BJ (cell line): ENCODE measurements around the gene ATXN1. TPM values are rescaled to one million over a fixed set of nuclear protein-coding genes. Genes with fewer than 3 reads are reported as not detected.

ENCODE experiments used
- CTCF ChIA-PET: fragments of 350-600 bp; formaldehyde crosslinking; extraction: SDS; loops from one replicate; lab custom pipeline; 2021; ENCODE audit warnings: antibody characterized with exemption, inconsistent platforms; lab: Yijun Ruan, JAX
- POLR2A ChIA-PET: fragments of 300-600 bp; sonication (Branson Sonifier 250); formaldehyde crosslinking; extraction: SDS; loops from one replicate; lab custom pipeline; 2021; ENCODE audit warnings: antibody characterized with exemption; lab: Charles Lee
- DNase-seq: peaks from one replicate; pipeline ENCODE4 v3.0.0-alpha.2; 2011; ENCODE audit warnings: low read depth
- H3K27me3 ChIP-seq: 2 replicates; pipeline ENCODE4 v1.6.0; 2011; ENCODE audit warnings: low read length; ENCODE audit not compliant: control insufficient read depth, insufficient read depth
- H3K36me3 ChIP-seq: 2 replicates; pipeline ENCODE4 v1.5.1; 2011; ENCODE audit warnings: low read length; ENCODE audit not compliant: control insufficient read depth, insufficient read depth
- H3K4me3 ChIP-seq: 2 replicates; pipeline ENCODE4 v1.5.1; 2011; ENCODE audit warnings: low read depth, mild to moderate bottlenecking, control low read depth, low read length
- polyA plus RNA-seq: library from polyadenylated mRNA; depleted of rRNA; stranded (reverse); fragments of >200 nt; gene quantifications from 2 replicates; pipeline ENCODE4 v1.2.3, GENCODE V29; 2011
- TF ChIP-seq, protein P1 (sequence below): IDR thresholded peaks from 2 replicates; pipeline ENCODE4 v1.5.1; 2011; ENCODE audit warnings: low read depth, mild to moderate bottlenecking, control low read depth, inconsistent platforms, low read length, moderate library complexity; ENCODE audit not compliant: insufficient read depth

The ATXN1 gene
- polyA plus RNA-seq, 1 experiment, result 60.2 TPM

DNA sequence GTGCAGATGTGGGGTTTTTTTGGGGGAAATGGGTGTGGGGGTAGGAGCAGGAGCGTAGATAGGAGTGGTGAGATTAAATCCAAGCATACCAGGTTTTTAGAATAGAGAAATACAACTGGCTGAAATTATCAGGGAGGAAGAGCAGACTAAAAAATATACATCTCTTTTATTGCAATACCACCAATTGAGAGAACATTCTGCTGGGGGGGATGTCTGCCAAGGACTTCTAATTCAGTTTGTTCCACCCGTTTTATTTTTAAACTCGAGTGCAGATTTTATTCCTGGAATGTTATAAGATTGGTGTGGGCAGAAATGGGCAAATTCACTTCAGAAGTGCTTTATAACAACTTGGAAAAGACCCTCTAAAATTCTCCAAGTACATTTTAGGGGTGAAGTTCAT, 330.2 kb downstream of the ATXN1 start:
- DNase-seq, result no peak
- TF ChIP-seq, protein P1, sequence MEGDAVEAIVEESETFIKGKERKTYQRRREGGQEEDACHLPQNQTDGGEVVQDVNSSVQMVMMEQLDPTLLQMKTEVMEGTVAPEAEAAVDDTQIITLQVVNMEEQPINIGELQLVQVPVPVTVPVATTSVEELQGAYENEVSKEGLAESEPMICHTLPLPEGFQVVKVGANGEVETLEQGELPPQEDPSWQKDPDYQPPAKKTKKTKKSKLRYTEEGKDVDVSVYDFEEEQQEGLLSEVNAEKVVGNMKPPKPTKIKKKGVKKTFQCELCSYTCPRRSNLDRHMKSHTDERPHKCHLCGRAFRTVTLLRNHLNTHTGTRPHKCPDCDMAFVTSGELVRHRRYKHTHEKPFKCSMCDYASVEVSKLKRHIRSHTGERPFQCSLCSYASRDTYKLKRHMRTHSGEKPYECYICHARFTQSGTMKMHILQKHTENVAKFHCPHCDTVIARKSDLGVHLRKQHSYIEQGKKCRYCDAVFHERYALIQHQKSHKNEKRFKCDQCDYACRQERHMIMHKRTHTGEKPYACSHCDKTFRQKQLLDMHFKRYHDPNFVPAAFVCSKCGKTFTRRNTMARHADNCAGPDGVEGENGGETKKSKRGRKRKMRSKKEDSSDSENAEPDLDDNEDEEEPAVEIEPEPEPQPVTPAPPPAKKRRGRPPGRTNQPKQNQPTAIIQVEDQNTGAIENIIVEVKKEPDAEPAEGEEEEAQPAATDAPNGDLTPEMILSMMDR, result no peak
- CTCF ChIA-PET, result no interaction called here

DNA sequence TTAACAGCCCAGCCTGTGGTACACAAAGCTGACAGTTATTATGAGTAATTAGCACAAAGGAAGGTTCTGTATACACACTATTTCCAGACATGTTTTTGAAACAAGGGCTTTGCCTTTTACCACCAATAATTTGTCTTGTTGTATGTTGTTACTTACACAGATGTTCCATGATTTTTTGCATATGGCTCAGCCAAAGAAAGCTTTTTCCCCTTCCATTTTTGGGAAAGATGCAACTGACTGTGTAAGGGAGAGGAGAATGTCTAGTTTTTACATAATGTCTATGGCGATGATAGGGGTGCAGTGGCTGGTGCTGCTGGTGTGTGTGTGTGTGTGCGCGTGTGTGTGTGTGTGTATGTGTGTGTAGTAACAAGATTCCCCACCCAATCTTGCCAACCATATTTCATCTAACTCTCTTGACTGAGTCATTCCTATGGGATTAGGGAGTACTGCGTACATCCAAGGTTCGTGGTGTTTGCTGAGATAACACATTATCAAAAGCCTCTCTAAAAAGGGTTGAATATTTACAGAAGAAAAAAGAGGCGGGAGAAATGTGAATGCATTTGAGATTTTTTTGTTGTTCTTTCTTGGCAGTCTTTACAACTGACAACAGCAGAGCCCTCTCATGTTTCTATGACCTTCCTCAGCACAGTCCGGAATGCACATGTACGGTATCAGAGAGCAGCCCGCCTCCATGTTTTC, 330.7 kb downstream of the ATXN1 start:
- POLR2A ChIA-PET, result no interaction called here
- no peak for DNase-seq
- no peaks in the 10 kb centered on the region for H3K27me3 ChIP-seq
- CTCF ChIA-PET, result no interaction called here
- TF ChIP-seq, protein P1, result no peak
- H3K36me3 ChIP-seq, result no peaks in the 10 kb centered on the region
- no peak overlapping the region for H3K4me3 ChIP-seq

More for the DNA sequence above, 330.2 kb downstream of the ATXN1 start:
- Histone ChIP-seq H3K36me3 (no peaks in the 10 kb centered on the region), H3K27me3 (no peaks in the 10 kb centered on the region), H3K4me3 (no peak overlapping the region)
- POLR2A ChIA-PET, result no interaction called here

DNA sequence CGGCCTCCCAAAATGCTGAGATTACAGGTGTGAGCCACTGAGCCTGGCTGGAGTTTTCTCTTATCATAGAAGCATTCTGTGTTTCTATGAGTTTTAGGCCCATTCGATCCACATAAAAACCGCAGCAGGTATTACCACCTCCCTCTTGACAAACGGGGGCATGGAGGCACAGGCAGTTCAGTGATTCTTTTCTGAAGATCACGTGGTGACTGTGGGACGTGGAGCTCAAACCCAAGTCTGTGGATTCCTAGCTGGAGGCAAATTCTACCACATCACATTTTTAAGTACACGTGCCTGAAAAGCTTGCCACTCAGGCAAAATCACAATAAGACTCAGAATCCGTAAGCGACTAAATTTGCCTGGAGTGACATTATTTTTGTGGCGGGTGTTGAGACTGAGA, 331.6 kb downstream of the ATXN1 start:
- Histone ChIP-seq H3K36me3 (no peaks in the 10 kb centered on the region), H3K4me3 (no peak overlapping the region), H3K27me3 (no peaks in the 10 kb centered on the region)
- TF ChIP-seq, protein P1, result no peak
- no peak for DNase-seq
- ChIA-PET CTCF (no interaction called here), POLR2A (no interaction called here)

DNA sequence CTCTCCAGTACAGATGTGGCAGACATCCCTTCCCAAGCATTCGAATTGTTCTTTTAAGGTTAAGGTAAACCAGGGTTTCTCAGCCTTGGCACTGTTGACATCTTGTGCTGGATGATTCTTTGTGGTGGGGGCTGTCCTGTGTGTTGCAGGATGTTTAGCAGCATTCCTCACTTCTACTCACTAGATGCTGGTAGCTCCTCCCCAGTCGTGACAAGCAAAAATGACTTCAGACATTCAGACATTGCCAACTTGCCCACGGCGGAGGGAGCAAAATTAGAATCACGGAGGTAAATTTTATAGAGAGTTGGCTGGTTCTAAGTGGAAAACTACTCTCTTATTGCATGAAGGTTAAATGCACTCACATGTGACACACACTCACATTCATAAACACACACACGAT, 334.1 kb downstream of the ATXN1 start:
- POLR2A ChIA-PET, result interaction anchor here (0.6 kb wide), 1 partner anchor 51 kb away, joined by 3 read pairs; no protein-coding TSS in a partner anchor
- CTCF ChIA-PET, result interaction anchor here (1.6 kb wide), 1 partner anchor 10 kb away, joined by 4 read pairs; no protein-coding TSS in a partner anchor
- TF ChIP-seq, protein P1, result no peak

DNA sequence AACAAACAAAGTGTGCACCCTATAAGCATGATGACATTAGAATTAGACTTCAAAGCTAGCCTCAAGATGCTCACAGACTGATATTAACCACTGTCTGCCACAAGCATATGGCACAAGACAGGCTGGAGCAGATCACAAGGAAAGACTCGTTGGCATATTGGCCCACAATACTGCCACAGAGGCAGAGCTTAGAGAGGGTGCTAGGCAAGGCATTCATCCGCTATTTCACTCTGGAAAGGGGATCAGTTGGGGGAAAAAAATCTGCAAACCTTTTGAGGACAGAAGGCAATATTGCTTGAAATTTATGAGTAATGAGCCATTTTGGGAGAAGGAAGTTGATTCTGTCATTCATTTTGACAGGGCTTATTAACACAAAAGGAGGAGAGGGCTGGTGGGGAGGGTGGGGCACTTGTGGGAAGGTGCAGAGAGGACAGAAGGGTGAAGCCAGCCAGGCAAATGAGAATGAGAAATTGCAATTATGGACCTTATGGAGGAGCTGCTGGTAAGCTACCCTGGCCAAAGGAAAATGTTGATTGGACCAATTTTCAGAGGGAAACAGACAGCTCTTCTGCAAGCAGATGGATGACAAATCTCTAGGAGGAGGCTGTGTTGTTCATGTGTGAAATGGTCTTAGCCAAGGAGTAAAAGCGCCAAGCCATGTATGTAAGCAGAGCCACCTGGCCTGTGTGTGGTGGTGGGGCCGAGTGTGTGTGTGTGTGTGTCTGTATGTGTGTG, 335.2 kb downstream of the ATXN1 start:
- TF ChIP-seq, protein P1, result no peak

More for the DNA sequence above, 334.1 kb downstream of the ATXN1 start:
- DNase-seq, result no peak
- no peaks in the 10 kb centered on the region for H3K27me3 ChIP-seq
- no peak overlapping the region for H3K4me3 ChIP-seq
- no peaks in the 10 kb centered on the region for H3K36me3 ChIP-seq

More for the DNA sequence above, 335.2 kb downstream of the ATXN1 start:
- no peak for DNase-seq
- POLR2A ChIA-PET, result no interaction called here
- Histone ChIP-seq H3K36me3 (no peaks in the 10 kb centered on the region), H3K4me3 (no peak overlapping the region), H3K27me3 (no peaks in the 10 kb centered on the region)
- CTCF ChIA-PET, result interaction anchor here (2.3 kb wide), 1 partner anchor 17 kb away, joined by 11 read pairs; no protein-coding TSS in a partner anchor
